ENCODE measurements around the gene TMEM269.
A peak's percentile ranks its signal among the peaks of the same experiment; 100 is the strongest.

TMEM269 gene

GRCh38 chr1:42831273-42831672 is 46.5 kb downstream of the TMEM269 start:
- DNase-seq = no peak
- Histone ChIP-seq H3K4me3 (ENCODE audit: low read depth, low read length) (no peak overlapping the region), H3K27ac (no peak overlapping the region), H3K36me3 (no peaks in the 10 kb centered on the region), H3K9me3 (ENCODE audit: severe bottlenecking) (no peaks in the 10 kb centered on the region), H3K27me3 (ENCODE audit: insufficient read depth, low read depth, severe bottlenecking) (no peaks in the 10 kb centered on the region)
- TF ChIP-seq, protein P1, sequence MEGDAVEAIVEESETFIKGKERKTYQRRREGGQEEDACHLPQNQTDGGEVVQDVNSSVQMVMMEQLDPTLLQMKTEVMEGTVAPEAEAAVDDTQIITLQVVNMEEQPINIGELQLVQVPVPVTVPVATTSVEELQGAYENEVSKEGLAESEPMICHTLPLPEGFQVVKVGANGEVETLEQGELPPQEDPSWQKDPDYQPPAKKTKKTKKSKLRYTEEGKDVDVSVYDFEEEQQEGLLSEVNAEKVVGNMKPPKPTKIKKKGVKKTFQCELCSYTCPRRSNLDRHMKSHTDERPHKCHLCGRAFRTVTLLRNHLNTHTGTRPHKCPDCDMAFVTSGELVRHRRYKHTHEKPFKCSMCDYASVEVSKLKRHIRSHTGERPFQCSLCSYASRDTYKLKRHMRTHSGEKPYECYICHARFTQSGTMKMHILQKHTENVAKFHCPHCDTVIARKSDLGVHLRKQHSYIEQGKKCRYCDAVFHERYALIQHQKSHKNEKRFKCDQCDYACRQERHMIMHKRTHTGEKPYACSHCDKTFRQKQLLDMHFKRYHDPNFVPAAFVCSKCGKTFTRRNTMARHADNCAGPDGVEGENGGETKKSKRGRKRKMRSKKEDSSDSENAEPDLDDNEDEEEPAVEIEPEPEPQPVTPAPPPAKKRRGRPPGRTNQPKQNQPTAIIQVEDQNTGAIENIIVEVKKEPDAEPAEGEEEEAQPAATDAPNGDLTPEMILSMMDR (IDR thresholded peaks at IDR 0.05; ENCODE audit: low read depth, low read length) = no peak

GRCh38 chr1:42832641-42833240 is 48.0 kb downstream of the TMEM269 start:
- no peaks in the 10 kb centered on the region for H3K27me3 ChIP-seq (ENCODE audit: insufficient read depth, low read depth, severe bottlenecking)
- no peaks in the 10 kb centered on the region for H3K36me3 ChIP-seq
- H3K4me3 ChIP-seq (ENCODE audit: low read depth, low read length) = no peak overlapping the region
- no peak overlapping the region for H3K27ac ChIP-seq
- no peaks in the 10 kb centered on the region for H3K9me3 ChIP-seq (ENCODE audit: severe bottlenecking)
- DNase-seq = no peak
- TF ChIP-seq, protein P1 (IDR thresholded peaks at IDR 0.05; ENCODE audit: low read depth, low read length) = no peak

DNA sequence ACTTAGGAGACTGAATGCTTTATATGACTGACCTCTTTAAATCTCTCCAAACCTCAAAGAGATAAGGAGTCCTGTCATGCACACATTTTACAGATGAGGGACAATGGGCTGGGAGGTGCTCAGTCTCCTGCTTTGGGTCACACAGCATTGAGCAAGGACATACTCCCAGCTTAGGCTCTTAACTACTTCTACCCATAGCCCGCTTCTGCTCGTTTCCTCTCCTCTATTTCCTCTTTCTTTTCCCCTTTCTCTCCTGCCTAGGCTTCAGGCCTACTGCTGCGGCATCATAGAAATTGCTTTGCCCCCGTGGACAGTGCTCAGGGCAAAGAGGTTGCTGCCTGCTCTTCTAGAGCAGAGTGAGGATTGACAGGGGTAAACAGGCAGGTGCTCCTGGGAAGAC is 49.2 kb downstream of the TMEM269 start:
- DNase-seq = no peak
- H3K4me3 ChIP-seq (ENCODE audit: low read depth, low read length) = no peak overlapping the region
- H3K27ac ChIP-seq = no peak overlapping the region
- TF ChIP-seq, protein P1 (IDR thresholded peaks at IDR 0.05; ENCODE audit: low read depth, low read length) = no peak
- no peaks in the 10 kb centered on the region for H3K9me3 ChIP-seq (ENCODE audit: severe bottlenecking)
- no peaks in the 10 kb centered on the region for H3K36me3 ChIP-seq
- no peaks in the 10 kb centered on the region for H3K27me3 ChIP-seq (ENCODE audit: insufficient read depth, low read depth, severe bottlenecking)

GRCh38 chr1:42834803-42835202 is 50.0 kb downstream of the TMEM269 start:
- peak overlapping the region; percentile 0; the same call in 1 of the 2 replicates for H3K27ac ChIP-seq
- TF ChIP-seq, protein P1 (IDR thresholded peaks at IDR 0.05; ENCODE audit: low read depth, low read length) = no peak
- no peak for DNase-seq
- H3K36me3 ChIP-seq = no peaks in the 10 kb centered on the region
- H3K4me3 ChIP-seq (ENCODE audit: low read depth, low read length) = no peak overlapping the region
- H3K9me3 ChIP-seq (ENCODE audit: severe bottlenecking) = no peaks in the 10 kb centered on the region
- H3K27me3 ChIP-seq (ENCODE audit: insufficient read depth, low read depth, severe bottlenecking) = no peaks in the 10 kb centered on the region

GRCh38 chr1:42835422-42835821 is 50.6 kb downstream of the TMEM269 start:
- H3K36me3 ChIP-seq = no peaks in the 10 kb centered on the region

More at GRCh38 chr1:42835422-42835821, 50.6 kb downstream of the TMEM269 start:
- no peak overlapping the region for H3K4me3 ChIP-seq (ENCODE audit: low read depth, low read length)
- peak overlapping the region; percentile 63 for H3K27ac ChIP-seq
- DNase-seq = peak; percentile 77
- no peaks in the 10 kb centered on the region for H3K27me3 ChIP-seq (ENCODE audit: insufficient read depth, low read depth, severe bottlenecking)
- no peaks in the 10 kb centered on the region for H3K9me3 ChIP-seq (ENCODE audit: severe bottlenecking)
- TF ChIP-seq, protein P1 (IDR thresholded peaks at IDR 0.05; ENCODE audit: low read depth, low read length) = no peak

All from WERI-Rb-1 (cell line).